HG03442 (cell line): Measurements from ENCODE around the gene PYROXD2.

Source experiments
- ATAC-seq: cut with Tn5 transposase; IDR thresholded peaks from one replicate; pipeline ENCODE4 v1.9.1; 2021; ENCODE audit warnings: mild to moderate bottlenecking, moderate library complexity; ENCODE audit not compliant: unreplicated experiment

Gene PYROXD2

GRCh38 chr10:98414932-98415730, at the start of gene PYROXD2:
Gene PYROXD2 (minus strand): TSS chr10:98415182. CDS start chr10:98415135, 47 bp downstream.
- peak; percentile 52 for ATAC-seq

- no peak for ATAC-seq
These were observed 49.2 kb upstream of the PYROXD2 start for GRCh38 chr10:98463976-98464754.

GRCh38 chr10:98463016-98463415, 48.0 kb upstream of the PYROXD2 start:
- ATAC-seq: no peak

GRCh38 chr10:98461500-98461842, 46.5 kb upstream of the PYROXD2 start:
- ATAC-seq: no peak

- no peak for ATAC-seq
These were observed 46.0 kb upstream of the PYROXD2 start for GRCh38 chr10:98460837-98461499.

- ATAC-seq: no peak
These were observed 44.1 kb upstream of the PYROXD2 start for GRCh38 chr10:98458809-98459784.

- ATAC-seq: no peak
These were observed 42.7 kb upstream of the PYROXD2 start for GRCh38 chr10:98457721-98458120.

- no peak for ATAC-seq
These were observed 41.9 kb upstream of the PYROXD2 start for GRCh38 chr10:98456686-98457482.

- no peak for ATAC-seq
These were observed 41.1 kb upstream of the PYROXD2 start for GRCh38 chr10:98456043-98456570.

- ATAC-seq: no peak
These were observed 38.7 kb upstream of the PYROXD2 start for GRCh38 chr10:98453729-98454128.

GRCh38 chr10:98450618-98451017, 35.6 kb upstream of the PYROXD2 start:
- ATAC-seq: no peak

GRCh38 chr10:98449287-98449686, 34.3 kb upstream of the PYROXD2 start:
- ATAC-seq: no peak

GRCh38 chr10:98446661-98447221, 31.8 kb upstream of the PYROXD2 start, which contains the start of gene HPS1:
Gene HPS1 (minus strand): TSS chr10:98446935. CDS start chr10:98443240, 3,695 bp downstream.
- peak; percentile 90 for ATAC-seq

GRCh38 chr10:98446151-98446660, 31.2 kb upstream of the PYROXD2 start:
- peak; percentile 3 for ATAC-seq

- no peak for ATAC-seq
These were observed 30.3 kb upstream of the PYROXD2 start for GRCh38 chr10:98445200-98445812.

GRCh38 chr10:98444314-98445006, 29.5 kb upstream of the PYROXD2 start:
- no peak for ATAC-seq

- ATAC-seq: no peak
These were observed 23.7 kb upstream of the PYROXD2 start for GRCh38 chr10:98438715-98439114.

- ATAC-seq: no peak
These were observed 21.7 kb upstream of the PYROXD2 start for GRCh38 chr10:98436704-98437103.
